HG03108 (cell line): ENCODE data around the gene SHMT1.
"Not testable (repeated sequence)": the region's sequence is repeated elsewhere in the genome, so short reads cannot be mapped to it uniquely, and the experiment has no call there.

ENCODE experiments used
- ATAC-seq: cut with Tn5 transposase; IDR thresholded peaks from one replicate; pipeline ENCODE4 v1.9.1; 2021; ENCODE audit warnings: moderate library complexity; ENCODE audit not compliant: unreplicated experiment

The SHMT1 gene

DNA sequence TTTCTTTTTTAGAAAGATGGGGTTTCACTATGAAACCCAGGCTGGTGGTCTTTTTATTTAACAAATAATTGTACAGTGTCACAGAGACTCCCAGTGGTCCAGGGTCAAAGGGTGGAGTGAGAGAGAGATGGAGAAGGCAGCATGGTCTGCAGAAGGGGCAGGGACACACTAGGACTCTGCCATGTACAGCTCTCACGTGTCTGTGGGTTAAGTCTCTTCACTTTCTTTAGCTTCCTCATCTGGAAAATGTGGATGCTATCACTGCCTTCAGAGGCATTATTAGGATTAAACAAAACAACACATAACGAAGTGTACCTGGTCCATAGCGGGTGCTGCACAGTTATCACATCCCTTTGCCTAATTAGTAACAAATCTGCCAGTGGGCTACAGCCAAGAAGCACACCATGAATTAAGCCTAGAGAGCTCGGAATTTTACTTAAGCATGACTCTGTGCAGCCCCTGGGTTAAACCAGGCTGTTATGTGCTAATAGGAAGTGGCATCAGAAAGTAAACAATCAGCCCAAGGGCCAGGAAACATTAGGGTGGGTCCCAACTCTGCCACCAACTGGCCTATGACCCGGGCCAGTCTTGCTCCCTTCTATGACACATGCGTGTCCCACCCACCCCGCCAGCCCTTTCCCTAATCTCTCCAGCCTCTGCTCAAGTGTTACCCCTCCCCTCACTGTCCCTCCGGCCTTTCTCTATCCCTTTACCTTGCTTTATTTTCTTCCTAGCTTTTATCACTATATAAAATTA lies 62.4 kb downstream of the SHMT1 start:
- ATAC-seq, result no peak

DNA sequence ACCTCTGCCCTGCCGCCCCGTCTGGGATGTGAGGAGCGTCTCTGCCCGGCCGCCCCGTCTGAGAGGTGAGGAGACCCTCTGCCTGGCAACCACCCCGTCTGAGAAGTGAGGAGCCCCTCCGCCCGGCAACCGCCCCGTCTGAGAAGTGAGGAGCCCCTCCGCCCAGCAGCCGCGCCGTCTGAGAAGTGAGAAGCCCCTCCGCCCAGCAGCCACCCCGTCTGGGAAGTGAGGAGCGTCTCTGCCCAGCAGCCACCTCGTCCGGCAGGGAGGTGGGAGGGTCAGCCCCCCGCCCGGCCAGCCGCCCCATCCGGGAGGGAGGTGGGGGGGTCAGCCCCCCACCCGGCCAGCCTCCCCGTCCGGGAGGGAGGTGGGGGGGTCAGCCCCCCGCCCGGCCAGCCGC lies 65.3 kb downstream of the SHMT1 start:
- not testable (repeated sequence) for ATAC-seq

DNA sequence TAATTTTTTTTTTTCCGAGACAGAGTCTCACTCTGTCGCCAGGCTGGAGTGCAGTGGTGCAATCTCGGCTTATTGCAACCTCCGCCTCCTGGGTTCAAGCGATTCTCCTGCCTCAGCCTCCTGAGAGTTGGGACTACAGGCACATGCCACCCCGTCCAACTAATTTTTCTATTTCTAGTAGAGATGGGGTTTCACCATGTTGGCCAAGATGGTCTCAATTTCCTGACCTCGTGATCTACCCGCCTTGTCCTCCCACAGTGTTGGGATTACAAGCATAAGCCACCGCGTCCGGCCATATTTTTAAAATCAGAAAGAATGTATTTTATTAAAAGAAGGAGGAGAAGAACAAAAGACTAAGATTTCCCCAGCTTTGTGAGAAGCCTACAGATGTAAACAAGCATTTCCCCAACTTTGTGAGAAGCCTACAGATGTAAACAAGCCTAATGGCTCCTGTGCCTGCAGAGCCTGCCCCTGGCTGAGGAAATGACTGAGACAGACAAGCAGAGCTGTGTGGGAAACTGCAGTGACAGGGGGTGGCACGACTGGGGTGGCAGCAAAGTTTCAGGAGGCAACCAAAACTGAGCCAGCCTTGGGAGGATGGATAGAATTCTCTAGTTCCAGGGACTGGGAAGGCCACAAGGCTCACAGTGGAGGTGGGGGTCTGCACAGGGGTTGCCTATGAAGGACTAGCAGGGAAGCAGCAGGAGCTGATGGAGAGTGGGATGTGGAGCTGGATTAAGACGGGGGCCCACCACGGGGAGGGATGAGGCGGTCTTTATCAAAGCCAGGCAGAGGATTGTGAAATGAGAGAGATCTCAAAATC lies 71.4 kb downstream of the SHMT1 start:
- no peak for ATAC-seq

DNA sequence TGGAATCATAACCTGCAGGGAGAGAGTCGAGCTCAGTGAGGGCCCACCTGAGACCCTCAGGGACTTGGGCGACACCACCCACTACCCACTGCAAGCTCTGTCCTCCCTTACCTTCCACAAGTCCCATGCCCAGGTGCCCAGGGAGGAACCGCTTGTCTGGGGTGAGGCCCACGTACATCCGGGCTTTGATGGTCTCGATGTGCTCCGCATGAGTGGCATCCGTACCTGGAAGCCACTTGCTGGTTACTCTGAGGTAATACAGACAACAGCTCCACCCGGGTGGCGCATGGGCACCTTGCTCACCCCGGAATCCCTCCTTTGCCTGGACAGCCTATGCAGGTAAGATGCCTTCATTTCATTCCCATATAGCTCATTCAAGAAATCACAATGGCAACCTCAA lies 78.1 kb downstream of the SHMT1 start:
- no peak for ATAC-seq

DNA sequence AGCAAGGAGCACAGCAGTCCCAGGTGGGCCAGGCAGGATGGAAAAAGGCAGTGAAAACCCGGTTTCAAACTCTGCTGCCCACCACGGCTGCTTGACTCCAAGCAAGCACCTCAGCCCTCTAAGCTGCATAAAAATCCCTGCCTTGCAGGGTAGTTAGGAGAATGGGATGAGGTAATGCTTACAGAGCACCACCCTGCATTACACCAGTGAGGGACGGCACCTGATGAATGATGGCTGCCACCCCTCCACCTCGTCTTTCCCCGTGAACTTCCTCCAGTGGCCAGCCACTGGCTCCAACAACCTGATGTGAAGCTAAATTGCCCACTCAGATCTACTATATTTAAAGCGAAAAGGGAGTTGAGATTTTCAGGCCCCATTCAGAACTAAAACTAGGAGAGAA lies 81.6 kb downstream of the SHMT1 start:
- ATAC-seq, result no peak

DNA sequence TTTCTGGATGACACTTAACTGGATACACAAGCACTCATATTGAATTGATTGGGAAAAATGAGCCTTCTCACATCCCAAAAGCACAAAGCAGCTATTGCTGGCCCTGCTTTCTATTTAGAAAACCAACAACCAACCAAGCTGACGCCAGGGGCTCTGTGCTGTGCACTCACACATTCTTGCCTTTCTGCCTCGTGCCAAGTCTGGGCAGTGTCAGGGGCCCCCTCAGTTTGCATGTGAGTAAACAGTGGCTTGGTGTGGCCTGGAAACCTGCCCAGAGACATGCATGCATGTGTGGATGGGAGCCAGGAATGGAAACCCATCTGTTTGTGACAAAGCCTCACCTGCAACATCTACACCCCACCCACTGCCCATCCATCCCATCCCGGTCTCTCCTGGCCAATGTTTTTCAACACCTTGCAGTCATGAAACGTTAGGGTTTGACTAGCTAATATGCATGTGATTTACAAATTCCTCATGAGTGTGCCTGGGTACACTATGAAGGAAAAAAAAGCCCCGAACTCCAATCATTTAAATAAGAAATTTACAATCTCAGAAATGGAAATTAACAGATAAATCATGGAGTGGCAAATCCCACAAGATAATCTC lies 82.5 kb downstream of the SHMT1 start:
- no peak for ATAC-seq

DNA sequence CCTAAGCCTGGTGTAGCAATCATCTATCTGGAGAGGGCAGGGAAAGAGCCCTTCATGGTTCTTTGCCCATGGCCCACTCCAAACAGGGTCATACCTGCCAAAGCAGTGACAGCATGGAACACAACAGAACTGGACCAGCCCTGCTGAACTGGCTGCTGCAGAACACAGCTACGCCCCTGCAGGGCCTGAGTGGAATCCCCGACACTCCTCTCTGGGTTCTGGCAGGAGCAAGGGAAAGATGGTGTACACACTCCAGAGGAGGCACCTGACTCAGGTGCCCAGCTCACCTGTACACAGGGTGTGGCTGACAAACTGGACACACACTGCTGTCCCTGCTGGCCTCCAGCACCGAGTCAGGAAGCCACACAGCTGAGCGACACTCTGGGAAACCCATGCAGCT lies 83.1 kb downstream of the SHMT1 start:
- no peak for ATAC-seq

DNA sequence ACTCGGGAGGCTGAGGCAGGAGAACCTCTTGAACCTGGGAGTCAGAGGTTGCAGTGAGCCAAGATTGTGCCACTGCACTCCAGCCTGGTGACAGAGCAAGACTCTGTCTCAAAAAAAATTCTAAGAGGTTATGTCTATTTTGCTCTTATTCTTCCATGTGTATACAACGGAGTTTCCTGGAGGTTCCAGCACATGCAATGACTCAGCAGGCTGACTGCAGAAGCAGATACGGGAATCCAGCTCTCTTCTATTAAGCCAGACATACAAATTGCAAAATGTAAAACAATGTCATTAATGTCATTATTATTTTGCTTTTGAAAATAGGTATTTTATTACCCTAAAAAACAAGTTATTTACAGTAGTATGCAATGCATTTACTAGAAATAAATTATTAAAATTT lies 84.5 kb downstream of the SHMT1 start:
- no peak for ATAC-seq
